ENCODE results near the gene PTGFRN.

Gene PTGFRN

GRCh38 chr1:116868385-116868784, 41.3 kb upstream of the PTGFRN start:
- TF ChIP-seq REST (IDR thresholded peaks at IDR 0.05; ENCODE audit: insufficient replicate concordance, low read depth) (no peak), GABPA (IDR thresholded peaks at IDR 0.05; ENCODE audit: low read depth) (no peak), SPI1 (IDR thresholded peaks at IDR 0.05; ENCODE audit: borderline replicate concordance, low read depth) (no peak), POLR2AphosphoS5 (IDR thresholded peaks at IDR 0.05; ENCODE audit: low read depth) (no peak), CTCF (IDR thresholded peaks at IDR 0.05; ENCODE audit: insufficient read depth, low read length) (no peak)
- no peak for DNase-seq (ENCODE audit: low read depth in 1 of 2, low spot score in 1 of 2)
- H3K27ac ChIP-seq (replicated peaks), result no peak overlapping the region
- H3K4me3 ChIP-seq (replicated peaks; ENCODE audit: insufficient read depth, low read length), result no peak overlapping the region
- H3K27me3 ChIP-seq (ENCODE audit: insufficient read depth, poor library complexity, severe bottlenecking), result no peaks in the 10 kb centered on the region

GRCh38 chr1:116869611-116870010, 40.1 kb upstream of the PTGFRN start:
- H3K27me3 ChIP-seq (ENCODE audit: insufficient read depth, poor library complexity, severe bottlenecking), result no peaks in the 10 kb centered on the region
- no peak overlapping the region for H3K27ac ChIP-seq (replicated peaks)
- no peak overlapping the region for H3K4me3 ChIP-seq (replicated peaks; ENCODE audit: insufficient read depth, low read length)
- no peak for DNase-seq (ENCODE audit: low read depth in 1 of 2, low spot score in 1 of 2)
- no peak for TF ChIP-seq POLR2AphosphoS5 (IDR thresholded peaks at IDR 0.05; ENCODE audit: low read depth)
- no peak for TF ChIP-seq CTCF (IDR thresholded peaks at IDR 0.05; ENCODE audit: insufficient read depth, low read length)
- TF ChIP-seq GABPA (IDR thresholded peaks at IDR 0.05; ENCODE audit: low read depth), result no peak

- DNase-seq (ENCODE audit: low read depth in 1 of 2, low spot score in 1 of 2), result no peak
- Histone ChIP-seq H3K27me3 (ENCODE audit: insufficient read depth, poor library complexity, severe bottlenecking) (no peaks in the 10 kb centered on the region), H3K4me3 (replicated peaks; ENCODE audit: insufficient read depth, low read length) (no peak overlapping the region), H3K27ac (replicated peaks) (no peak overlapping the region)
- no peak for TF ChIP-seq CTCF (IDR thresholded peaks at IDR 0.05; ENCODE audit: insufficient read depth, low read length)
- TF ChIP-seq GABPA (IDR thresholded peaks at IDR 0.05; ENCODE audit: low read depth), result no peak
- TF ChIP-seq POLR2AphosphoS5 (IDR thresholded peaks at IDR 0.05; ENCODE audit: low read depth), result no peak
- TF ChIP-seq REST (IDR thresholded peaks at IDR 0.05; ENCODE audit: insufficient replicate concordance, low read depth), result no peak
- no peak for TF ChIP-seq SPI1 (IDR thresholded peaks at IDR 0.05; ENCODE audit: borderline replicate concordance, low read depth)
Observed at GRCh38 chr1:116870300-116870699, 39.4 kb upstream of the PTGFRN start.

GRCh38 chr1:116871779-116872146, 38.0 kb upstream of the PTGFRN start:
- Histone ChIP-seq H3K4me3 (replicated peaks; ENCODE audit: insufficient read depth, low read length) (no peak overlapping the region), H3K27me3 (ENCODE audit: insufficient read depth, poor library complexity, severe bottlenecking) (no peaks in the 10 kb centered on the region), H3K27ac (replicated peaks) (no peak overlapping the region)
- TF ChIP-seq REST (IDR thresholded peaks at IDR 0.05; ENCODE audit: insufficient replicate concordance, low read depth) (no peak), POLR2AphosphoS5 (IDR thresholded peaks at IDR 0.05; ENCODE audit: low read depth) (no peak), GABPA (IDR thresholded peaks at IDR 0.05; ENCODE audit: low read depth) (no peak)
- no peak for DNase-seq (ENCODE audit: low read depth in 1 of 2, low spot score in 1 of 2)
